ENCODE results near the gene PDIK1L. TPM values are rescaled to one million over a fixed set of nuclear protein-coding genes. Genes with fewer than 3 reads are reported as not detected.

Gene PDIK1L
- total RNA-seq, 3 donors from 2014 or later (not counting 1 experiment from before 2014, with no cell fraction given) = 3.1 to 8.2 (median 8.1) TPM

- intact Hi-C loops (cut with micrococcal nuclease) = no loop called here
- Histone ChIP-seq H3K27me3 (ENCODE audit: control insufficient read depth, insufficient read depth, low read length) (no peaks in the 10 kb centered on the region), H3K4me3 (ENCODE audit: low read length) (no peak within 1 kb of the TSS), H3K9me3 (ENCODE audit: control insufficient read depth, insufficient read depth, low read length) (no peaks in the 10 kb centered on the region), H3K36me3 (ENCODE audit: control insufficient read depth, insufficient read depth, low read length) (no peaks in the 10 kb centered on the region), H3K27ac (ENCODE audit: low read length) (no peak within 1 kb of the TSS), H3K4me1 (ENCODE audit: control insufficient read depth, insufficient read depth, low read length) (peaks cover 18% of the 10 kb centered on the region)
- H3K4me1 Mint-ChIP-seq = peaks cover 0 to 20% of the 10 kb centered on the region in 2 donors
- peak within 1 kb of the TSS; percentile 66 to 92 for H3K27ac Mint-ChIP-seq
- H3K36me3 Mint-ChIP-seq = no peaks in the 10 kb centered on the region
- no peaks in the 10 kb centered on the region for H3K9me3 Mint-ChIP-seq
- 96% methylated on average over 34 of the region's 34 CpGs for WGBS (ENCODE audit: insufficient coverage)
- no peak for TF ChIP-seq CTCF (IDR thresholded peaks at IDR 0.05)
- H3K27me3 Mint-ChIP-seq (ENCODE audit: low read depth in 2 of 2) = peaks cover 0 to 6% of the 10 kb centered on the region in 2 donors
- ATAC-seq = no peak
- peak within 1 kb of the TSS; percentile 84 for H3K4me3 Mint-ChIP-seq
- no peak for DNase-seq
These were observed 59.8 kb downstream of the PDIK1L start, which contains the start of gene ZNF593OS for GRCh38 chr1:26171084-26172072. TSS of gene ZNF593OS (minus strand) at chr1:26171832. CDS start at chr1:26171661, 171 bp downstream.

Other genes starting within 250 kb of the PDIK1L start
- gene PAQR7, start 236.1 kb upstream of the PDIK1L start, total RNA-seq = 1 to 10 TPM; 2.9 to 3.6 (median 3.0) TPM
- 10 to 100 TPM; 26.6 to 41.0 (median 35.2) TPM for gene STMN1, start 205.4 kb upstream of the PDIK1L start, total RNA-seq
- 10 to 100 TPM; 39.0 to 95.1 (median 68.6) TPM for gene PAFAH2, start 113.8 kb upstream of the PDIK1L start, total RNA-seq
- not detected for gene EXTL1, start 90.0 kb upstream of the PDIK1L start, total RNA-seq
- gene SLC30A2, start 65.7 kb upstream of the PDIK1L start, total RNA-seq = not detected
- not detected for gene TRIM63, start 44.2 kb upstream of the PDIK1L start, total RNA-seq
- gene FAM110D, start 47.3 kb downstream of the PDIK1L start, total RNA-seq = not detected
- gene C1orf232, start 57.1 kb downstream of the PDIK1L start, total RNA-seq = not detected
- gene ZNF593, start 58.1 kb downstream of the PDIK1L start, total RNA-seq = 10 to 100 TPM in 2 of 3 donors, 1 to 10 TPM in 1; 8.6 to 17.8 (median 15.6) TPM
- not detected for gene ZNF593OS, start 60.0 kb downstream of the PDIK1L start, total RNA-seq
- 1 to 10 TPM in 2 of 3 donors, under 1 TPM in 1; 0.89 to 1.9 (median 1.0) TPM for gene CNKSR1, start 65.7 kb downstream of the PDIK1L start, total RNA-seq
- gene CATSPER4, start 78.8 kb downstream of the PDIK1L start, total RNA-seq = not detected
- 10 to 100 TPM; 13.0 to 20.4 (median 18.0) TPM for gene CEP85, start 122.4 kb downstream of the PDIK1L start, total RNA-seq
- gene SH3BGRL3, start 168.3 kb downstream of the PDIK1L start, total RNA-seq = 100 to 1,000 TPM; 396 to 488 (median 437) TPM
- 10 to 100 TPM; 22.7 to 32.0 (median 31.7) TPM for gene UBXN11, start 194.8 kb downstream of the PDIK1L start, total RNA-seq
- gene CD52, start 206.1 kb downstream of the PDIK1L start, total RNA-seq = 100 to 1,000 TPM; 454 to 485 (median 482) TPM
- gene CRYBG2, start 242.3 kb downstream of the PDIK1L start, total RNA-seq = 1 to 10 TPM; 2.5 to 5.8 (median 3.2) TPM